Endothelial cell (in vitro differentiated cells): ENCODE results near the gene TRAF3. TPM values are rescaled to one million over a fixed set of nuclear protein-coding genes. Genes with fewer than 3 reads are reported as not detected.

ENCODE experiments used
- DNase-seq: peaks from one replicate; pipeline ENCODE4 v3.0.0; 2021; ENCODE audit warnings: low spot score
- H3K27ac Mint-ChIP-seq: one replicate; pipeline ENCODE4 v1.8.0; 2021; ENCODE audit warnings: mixed read lengths, inconsistent platforms; ENCODE audit not compliant: unreplicated experiment
- H3K27me3 Mint-ChIP-seq: one replicate; pipeline ENCODE4 v1.8.0; 2021; ENCODE audit warnings: mild to moderate bottlenecking, moderate library complexity, mixed read lengths, inconsistent platforms; ENCODE audit not compliant: unreplicated experiment
- H3K36me3 Mint-ChIP-seq: one replicate; pipeline ENCODE4 v1.8.0; 2021; ENCODE audit warnings: mild to moderate bottlenecking, low read depth, mixed read lengths, inconsistent platforms; ENCODE audit not compliant: unreplicated experiment
- H3K4me1 Mint-ChIP-seq: one replicate; pipeline ENCODE4 v1.8.0; 2021; ENCODE audit warnings: mild to moderate bottlenecking, mixed read lengths, inconsistent platforms; ENCODE audit not compliant: unreplicated experiment
- H3K4me3 Mint-ChIP-seq: one replicate; pipeline ENCODE4 v1.8.0; 2021; ENCODE audit warnings: mild to moderate bottlenecking, mixed read lengths, inconsistent platforms; ENCODE audit not compliant: unreplicated experiment
- H3K9me3 Mint-ChIP-seq: one replicate; pipeline ENCODE4 v1.8.0; 2021; ENCODE audit warnings: mixed read lengths, inconsistent platforms; ENCODE audit not compliant: unreplicated experiment
- total RNA-seq: library from RNA; stranded (reverse); fragmentation: NEBNext Ultra II Directional; extraction: Animal tissue kit (Norgen Biotek cat#: 25700); gene quantifications from one replicate; pipeline ENCODE4 v1.2.1, GENCODE V29; 2021; ENCODE audit not compliant: unreplicated experiment
- TF ChIP-seq, protein P1 (sequence below): fragments of 200-600 bp; sonication (generic); IDR thresholded peaks from one replicate; pipeline ENCODE4 v1.5.0; 2021; ENCODE audit warnings: antibody characterized with exemption; ENCODE audit not compliant: unreplicated experiment

Gene TRAF3
- total RNA-seq, 1 donor from 2014 or later = 9.7 TPM

DNA sequence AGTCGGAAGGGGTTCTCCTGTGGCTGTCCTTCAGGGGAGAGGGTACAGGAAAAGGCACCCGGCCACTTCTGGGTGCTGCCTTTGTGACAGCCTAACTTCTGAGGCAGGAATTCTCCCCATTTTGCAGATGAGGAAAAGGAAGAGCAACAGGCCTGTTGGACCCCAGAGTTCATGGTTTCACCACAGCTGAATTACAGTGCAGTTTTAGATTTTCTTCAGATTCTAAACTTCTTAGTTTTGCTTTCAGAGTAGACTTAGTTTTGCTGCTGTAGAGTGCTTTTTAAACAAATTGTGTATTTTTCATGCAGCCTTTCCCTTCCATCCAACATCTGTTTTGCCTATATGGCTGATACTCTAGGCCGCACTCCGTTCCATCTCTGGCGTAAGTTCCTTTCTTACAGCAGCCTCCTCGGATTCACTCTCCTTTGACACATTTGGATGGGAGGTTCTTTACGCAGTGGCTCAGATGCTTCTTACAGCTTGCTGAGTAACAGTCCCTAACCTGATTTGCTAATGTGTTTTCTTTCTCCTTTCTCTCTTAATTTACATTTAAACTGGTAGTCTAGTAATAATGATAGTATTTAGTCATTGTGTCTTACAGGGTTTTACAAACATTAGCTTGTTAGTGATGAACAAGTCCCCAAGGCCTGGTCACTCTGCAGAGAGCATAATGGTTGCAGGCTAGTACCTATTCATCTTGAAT, 7.8 kb downstream of the TRAF3 start:
- no peak for DNase-seq
- Mint-ChIP-seq H3K9me3 (no peaks in the 10 kb centered on the region), H3K27me3 (peaks cover 6% of the 10 kb centered on the region), H3K4me3 (no peak overlapping the region), H3K4me1 (no peaks in the 10 kb centered on the region), H3K36me3 (no peaks in the 10 kb centered on the region), H3K27ac (no peak overlapping the region)
- TF ChIP-seq, protein P1, sequence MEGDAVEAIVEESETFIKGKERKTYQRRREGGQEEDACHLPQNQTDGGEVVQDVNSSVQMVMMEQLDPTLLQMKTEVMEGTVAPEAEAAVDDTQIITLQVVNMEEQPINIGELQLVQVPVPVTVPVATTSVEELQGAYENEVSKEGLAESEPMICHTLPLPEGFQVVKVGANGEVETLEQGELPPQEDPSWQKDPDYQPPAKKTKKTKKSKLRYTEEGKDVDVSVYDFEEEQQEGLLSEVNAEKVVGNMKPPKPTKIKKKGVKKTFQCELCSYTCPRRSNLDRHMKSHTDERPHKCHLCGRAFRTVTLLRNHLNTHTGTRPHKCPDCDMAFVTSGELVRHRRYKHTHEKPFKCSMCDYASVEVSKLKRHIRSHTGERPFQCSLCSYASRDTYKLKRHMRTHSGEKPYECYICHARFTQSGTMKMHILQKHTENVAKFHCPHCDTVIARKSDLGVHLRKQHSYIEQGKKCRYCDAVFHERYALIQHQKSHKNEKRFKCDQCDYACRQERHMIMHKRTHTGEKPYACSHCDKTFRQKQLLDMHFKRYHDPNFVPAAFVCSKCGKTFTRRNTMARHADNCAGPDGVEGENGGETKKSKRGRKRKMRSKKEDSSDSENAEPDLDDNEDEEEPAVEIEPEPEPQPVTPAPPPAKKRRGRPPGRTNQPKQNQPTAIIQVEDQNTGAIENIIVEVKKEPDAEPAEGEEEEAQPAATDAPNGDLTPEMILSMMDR = no peak

DNA sequence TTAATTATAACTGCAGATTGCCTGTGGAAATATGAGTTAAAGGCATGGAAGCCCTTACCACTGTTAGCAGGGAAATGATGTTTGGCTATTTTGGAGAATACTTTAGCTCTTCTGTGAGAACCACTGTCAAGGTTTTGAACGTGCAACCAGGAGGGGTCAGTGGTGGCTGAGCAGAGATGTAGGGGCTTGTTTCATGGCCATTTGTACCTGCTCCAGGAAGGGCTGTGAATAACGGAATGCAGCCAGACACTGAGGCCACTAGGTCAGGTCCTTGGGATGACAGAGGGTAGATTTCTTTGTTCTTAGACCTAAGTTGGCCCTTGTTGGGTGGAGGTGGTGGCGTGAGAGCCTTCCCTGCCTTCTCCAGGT, 8.3 kb downstream of the TRAF3 start:
- H3K27ac Mint-ChIP-seq = no peak overlapping the region
- H3K36me3 Mint-ChIP-seq = no peaks in the 10 kb centered on the region
- H3K4me3 Mint-ChIP-seq = no peak overlapping the region
- TF ChIP-seq, protein P1 = no peak
- no peaks in the 10 kb centered on the region for H3K4me1 Mint-ChIP-seq
- no peak for DNase-seq
- no peaks in the 10 kb centered on the region for H3K9me3 Mint-ChIP-seq
- peaks cover 6% of the 10 kb centered on the region for H3K27me3 Mint-ChIP-seq

DNA sequence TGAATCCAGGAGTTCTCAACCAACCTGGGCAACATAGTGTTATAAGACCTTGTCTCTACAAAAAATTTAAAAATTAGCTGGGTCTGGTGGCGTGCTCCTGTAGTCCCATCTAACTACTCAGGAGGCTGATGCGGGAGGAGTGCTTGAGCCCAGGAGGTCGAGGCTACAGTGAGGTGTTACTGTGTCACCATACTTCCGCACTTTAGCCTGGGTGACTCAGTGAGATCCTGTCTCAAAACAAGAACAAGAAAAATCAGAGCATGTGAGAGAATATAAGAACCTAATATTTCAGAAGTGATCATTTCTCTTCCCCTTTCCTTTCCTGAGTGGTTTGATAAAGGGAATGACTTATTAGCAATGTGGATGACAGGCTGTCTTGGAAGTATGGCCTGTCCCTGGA, 9.5 kb downstream of the TRAF3 start:
- TF ChIP-seq, protein P1 = no peak
- H3K27ac Mint-ChIP-seq = no peak overlapping the region
- H3K9me3 Mint-ChIP-seq = no peaks in the 10 kb centered on the region
- H3K4me1 Mint-ChIP-seq = no peaks in the 10 kb centered on the region
- H3K27me3 Mint-ChIP-seq = peaks cover 3% of the 10 kb centered on the region
- H3K4me3 Mint-ChIP-seq = no peak overlapping the region
- no peak for DNase-seq
- no peaks in the 10 kb centered on the region for H3K36me3 Mint-ChIP-seq

DNA sequence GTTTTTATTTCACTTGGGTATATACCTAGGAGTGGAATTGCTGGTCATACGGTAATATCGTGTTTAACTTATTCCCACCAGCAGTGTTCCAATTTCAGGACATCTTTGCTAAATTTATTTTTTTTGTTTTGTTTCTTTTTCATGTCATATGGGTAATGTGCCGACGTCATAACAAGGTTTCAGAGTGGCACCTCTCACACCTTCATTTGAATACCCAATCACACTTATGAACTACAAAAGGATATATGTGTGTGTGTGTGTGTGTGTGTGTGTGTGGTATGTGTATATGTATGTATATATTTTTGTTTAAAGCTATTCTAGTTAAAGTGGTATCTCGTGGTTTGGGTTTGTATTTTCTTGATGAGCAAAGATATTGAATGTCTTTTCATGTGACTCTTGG, 12.1 kb downstream of the TRAF3 start:
- Mint-ChIP-seq H3K27me3 (peaks cover 3% of the 10 kb centered on the region), H3K4me1 (no peaks in the 10 kb centered on the region), H3K36me3 (no peaks in the 10 kb centered on the region), H3K4me3 (no peak overlapping the region), H3K27ac (no peak overlapping the region), H3K9me3 (no peaks in the 10 kb centered on the region)
- DNase-seq = no peak
- TF ChIP-seq, protein P1 = no peak

DNA sequence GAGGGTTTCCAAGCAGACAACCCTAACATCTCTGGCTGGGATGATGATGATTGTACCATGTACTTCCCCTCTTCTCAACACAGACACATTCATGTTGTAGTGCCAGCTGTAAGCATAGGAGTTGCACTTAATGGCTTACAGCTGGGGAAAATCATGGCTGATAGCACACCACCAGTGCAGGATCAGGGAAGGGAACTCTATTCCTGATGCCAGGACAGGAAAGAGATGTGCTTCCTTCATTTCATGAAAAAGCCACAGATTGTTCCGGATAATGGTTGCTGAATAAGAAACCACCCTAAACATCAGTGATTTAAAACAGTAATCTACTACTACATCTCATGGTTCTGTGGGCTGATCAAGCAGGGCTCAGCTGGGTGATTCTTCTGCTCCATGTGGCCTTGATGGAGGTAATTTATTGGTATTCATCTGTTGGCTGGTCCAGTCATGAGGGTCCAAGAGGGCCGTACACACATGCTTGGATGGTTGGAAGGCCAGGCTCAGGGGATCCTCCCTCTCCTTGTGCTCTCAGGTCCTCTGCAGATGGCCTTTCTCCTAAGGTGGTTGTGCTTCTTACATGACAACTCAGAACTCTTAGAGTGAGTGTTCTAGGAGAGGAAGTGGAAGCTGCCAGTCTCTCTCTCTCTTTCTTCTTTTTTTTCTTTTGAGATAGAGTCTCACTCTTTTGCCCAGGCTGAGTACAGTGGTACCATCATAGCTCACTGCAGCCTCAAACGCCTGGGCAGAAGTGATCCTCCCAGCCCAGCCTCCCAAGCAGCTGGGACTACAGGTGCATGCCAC, 16.5 kb downstream of the TRAF3 start:
- H3K27me3 Mint-ChIP-seq = peaks cover 6% of the 10 kb centered on the region
- DNase-seq = no peak
- no peaks in the 10 kb centered on the region for H3K9me3 Mint-ChIP-seq
- no peak overlapping the region for H3K27ac Mint-ChIP-seq
- H3K4me3 Mint-ChIP-seq = no peak overlapping the region
- TF ChIP-seq, protein P1 = no peak
- peaks cover 4% of the 10 kb centered on the region for H3K4me1 Mint-ChIP-seq
- H3K36me3 Mint-ChIP-seq = no peaks in the 10 kb centered on the region
